Measurements from ENCODE around the gene RAB5IF. TPM values are rescaled to one million over a fixed set of nuclear protein-coding genes. Genes with fewer than 3 reads are reported as not detected.

The RAB5IF gene
- total RNA-seq, 4 donors from 2014 or later: 56.9 to 105 (median 85.1) TPM

DNA sequence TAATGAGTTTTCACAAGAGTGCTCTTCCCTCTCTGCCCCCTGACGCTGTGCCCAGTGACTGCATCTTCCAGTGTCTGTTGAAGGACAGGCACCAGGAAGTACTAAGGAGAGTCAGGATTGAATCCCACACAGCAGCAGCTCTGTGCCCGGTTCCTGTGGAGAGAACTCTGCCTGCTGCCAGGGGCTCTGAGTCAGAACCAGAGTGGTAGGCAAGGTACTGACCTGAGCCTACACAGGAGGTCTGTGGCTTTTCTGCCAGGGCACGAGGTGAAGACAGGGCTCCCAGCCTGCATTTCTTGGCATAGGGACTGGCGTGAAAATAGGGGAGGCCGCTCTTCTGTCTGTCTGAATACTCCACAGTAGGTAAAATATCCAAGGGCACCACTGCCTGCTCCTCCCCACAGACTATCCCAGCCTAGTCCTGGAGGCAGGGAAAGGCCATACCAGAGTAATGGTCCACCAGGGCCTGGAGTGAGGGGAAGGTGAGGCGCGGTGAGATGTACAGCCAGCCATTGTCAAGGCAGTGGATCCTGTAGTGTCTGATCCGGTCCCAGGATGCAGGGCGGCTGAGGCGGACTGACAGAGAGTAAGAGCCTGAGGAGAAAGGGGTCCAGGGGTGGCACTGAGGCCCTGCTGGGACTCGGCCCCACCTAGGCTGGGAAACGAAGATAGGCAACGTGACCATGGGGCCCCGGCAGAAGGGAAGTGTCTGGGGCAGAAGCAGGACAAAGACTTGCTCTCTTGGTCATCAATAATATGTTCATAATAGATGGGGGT, 9.4 kb downstream of the RAB5IF start:
- DNase-seq: no peak
- no peak for TF ChIP-seq POLR2A (IDR thresholded peaks at IDR 0.05)
- TF ChIP-seq, protein P1, sequence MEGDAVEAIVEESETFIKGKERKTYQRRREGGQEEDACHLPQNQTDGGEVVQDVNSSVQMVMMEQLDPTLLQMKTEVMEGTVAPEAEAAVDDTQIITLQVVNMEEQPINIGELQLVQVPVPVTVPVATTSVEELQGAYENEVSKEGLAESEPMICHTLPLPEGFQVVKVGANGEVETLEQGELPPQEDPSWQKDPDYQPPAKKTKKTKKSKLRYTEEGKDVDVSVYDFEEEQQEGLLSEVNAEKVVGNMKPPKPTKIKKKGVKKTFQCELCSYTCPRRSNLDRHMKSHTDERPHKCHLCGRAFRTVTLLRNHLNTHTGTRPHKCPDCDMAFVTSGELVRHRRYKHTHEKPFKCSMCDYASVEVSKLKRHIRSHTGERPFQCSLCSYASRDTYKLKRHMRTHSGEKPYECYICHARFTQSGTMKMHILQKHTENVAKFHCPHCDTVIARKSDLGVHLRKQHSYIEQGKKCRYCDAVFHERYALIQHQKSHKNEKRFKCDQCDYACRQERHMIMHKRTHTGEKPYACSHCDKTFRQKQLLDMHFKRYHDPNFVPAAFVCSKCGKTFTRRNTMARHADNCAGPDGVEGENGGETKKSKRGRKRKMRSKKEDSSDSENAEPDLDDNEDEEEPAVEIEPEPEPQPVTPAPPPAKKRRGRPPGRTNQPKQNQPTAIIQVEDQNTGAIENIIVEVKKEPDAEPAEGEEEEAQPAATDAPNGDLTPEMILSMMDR (IDR thresholded peaks at IDR 0.05): no peak
- Histone ChIP-seq H3K36me3 (peaks cover 26 to 45% of the 10 kb centered on the region in 2 donors), H3K4me3 (replicated peaks in 1 of 3) (no peak overlapping the region), H3K27me3 (no peaks in the 10 kb centered on the region), H3K4me1 (no peaks in the 10 kb centered on the region), H3K27ac (no peak overlapping the region), H3K9me3 (no peaks in the 10 kb centered on the region)
- intact Hi-C loops (cut with DNase I): no loop called here
- WGBS, 2 donors: 84 to 93% methylated on average over 14 of the region's 14 CpGs

DNA sequence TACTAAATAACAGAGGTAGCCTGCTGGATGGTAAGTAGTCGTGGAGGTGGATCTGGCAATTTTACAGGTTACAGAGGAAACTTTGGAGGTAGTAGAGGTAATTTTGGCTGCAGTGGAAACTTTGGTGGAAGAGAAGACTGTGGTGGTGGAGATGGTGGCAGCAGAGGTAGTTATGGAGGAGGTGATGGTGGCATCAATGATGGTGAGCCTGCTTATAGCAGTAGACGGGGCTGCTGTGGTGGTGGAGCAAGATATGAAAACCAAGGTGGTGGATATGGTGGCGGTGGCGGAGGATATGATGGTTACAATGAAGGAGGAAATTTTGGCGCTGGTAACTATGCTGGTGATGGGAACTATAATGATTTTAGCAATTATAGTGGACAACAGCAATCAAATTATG, 15.3 kb downstream of the RAB5IF start:
- Histone ChIP-seq H3K36me3 (no peaks in the 10 kb centered on the region), H3K4me3 (replicated peaks in 1 of 3) (no peak overlapping the region), H3K9me3 (no peaks in the 10 kb centered on the region), H3K4me1 (no peaks in the 10 kb centered on the region), H3K27ac (no peak overlapping the region), H3K27me3 (no peaks in the 10 kb centered on the region)
- intact Hi-C loops (cut with DNase I): no loop called here
- no peak for DNase-seq
- TF ChIP-seq POLR2A (IDR thresholded peaks at IDR 0.05): no peak
- TF ChIP-seq, protein P1 (IDR thresholded peaks at IDR 0.05): no peak
- 94 to 96% methylated on average over 5 of the region's 5 CpGs for WGBS, 2 donors

DNA sequence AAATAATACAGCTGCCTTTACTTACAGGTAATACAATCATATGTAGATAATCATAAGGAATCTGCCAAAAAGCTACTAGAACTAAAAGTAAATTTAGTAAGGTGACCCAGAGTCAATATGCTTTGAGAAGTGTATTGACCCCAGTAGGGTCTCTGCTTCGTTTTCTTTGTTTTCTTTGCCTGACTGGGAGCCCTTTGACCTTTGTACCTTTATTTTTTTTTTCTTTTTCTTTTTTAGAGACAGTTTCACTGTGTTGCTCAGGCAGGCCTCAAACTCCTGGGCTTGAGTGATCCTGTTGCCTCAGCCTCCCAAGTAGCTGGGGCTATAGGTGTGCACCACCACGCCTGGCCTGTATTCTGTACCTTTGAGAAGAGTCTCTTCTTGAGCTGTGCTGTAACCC, 17.9 kb downstream of the RAB5IF start:
- intact Hi-C loops (cut with DNase I): no loop called here
- no peaks in the 10 kb centered on the region for H3K36me3 ChIP-seq
- no peak for TF ChIP-seq POLR2A (IDR thresholded peaks at IDR 0.05)
- TF ChIP-seq, protein P1 (IDR thresholded peaks at IDR 0.05): no peak
- H3K27ac ChIP-seq: no peak overlapping the region
- H3K4me3 ChIP-seq (replicated peaks in 1 of 3): no peak overlapping the region
- H3K4me1 ChIP-seq: no peaks in the 10 kb centered on the region
- no peaks in the 10 kb centered on the region for H3K27me3 ChIP-seq
- no peak for DNase-seq
- 85% methylated on average over 2 of the region's 2 CpGs for WGBS, 2 donors
- no peaks in the 10 kb centered on the region for H3K9me3 ChIP-seq

DNA sequence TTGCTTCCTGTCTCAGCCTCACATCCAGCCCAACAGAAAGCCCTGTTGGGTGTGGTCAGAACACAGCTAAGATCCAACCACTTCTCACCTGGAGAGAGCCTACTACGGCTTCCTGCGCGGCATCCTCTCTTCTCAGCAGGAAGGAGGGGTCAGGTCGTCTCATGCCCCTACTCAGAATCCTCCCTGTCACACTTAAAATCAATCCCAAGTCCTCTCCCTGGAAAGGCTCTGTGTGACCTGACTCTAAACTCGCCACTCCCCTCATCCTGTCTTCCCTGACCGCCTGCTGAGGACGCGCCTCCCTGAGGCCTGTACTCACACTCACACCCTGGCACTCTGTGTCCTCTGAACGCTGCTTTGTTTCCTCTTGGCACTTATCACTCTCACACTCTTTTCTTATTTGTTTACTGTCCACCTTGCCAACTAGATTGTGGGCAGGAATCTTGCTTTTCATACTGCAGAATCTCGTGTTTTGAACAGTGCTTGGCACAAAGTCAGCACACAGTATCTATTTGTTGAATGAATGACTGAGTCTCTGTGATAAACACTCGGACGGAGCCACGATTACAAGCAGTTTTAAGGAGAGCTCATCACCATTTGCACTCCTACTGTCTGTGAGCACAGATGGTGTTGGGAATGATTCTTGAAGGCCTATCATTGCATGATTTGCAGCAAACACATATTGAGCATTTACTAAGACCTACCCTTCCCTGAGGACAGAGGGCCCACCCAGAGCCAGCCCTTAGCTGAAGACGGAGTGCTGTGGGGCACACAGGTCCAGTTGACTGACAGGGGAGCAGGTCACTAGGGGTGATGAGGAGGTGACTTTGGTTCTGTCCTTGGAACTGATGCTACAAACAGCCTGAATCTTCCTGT, 18.7 kb downstream of the RAB5IF start:
- Histone ChIP-seq H3K27me3 (no peaks in the 10 kb centered on the region), H3K27ac (no peak overlapping the region), H3K4me1 (no peaks in the 10 kb centered on the region), H3K36me3 (no peaks in the 10 kb centered on the region), H3K4me3 (replicated peaks in 1 of 3) (no peak overlapping the region), H3K9me3 (no peaks in the 10 kb centered on the region)
- intact Hi-C loops (cut with DNase I): no loop called here
- no peak for TF ChIP-seq POLR2A (IDR thresholded peaks at IDR 0.05)
- TF ChIP-seq, protein P1 (IDR thresholded peaks at IDR 0.05): no peak
- DNase-seq: no peak
- 64 to 65% methylated on average over 14 of the region's 14 CpGs for WGBS, 2 donors

DNA sequence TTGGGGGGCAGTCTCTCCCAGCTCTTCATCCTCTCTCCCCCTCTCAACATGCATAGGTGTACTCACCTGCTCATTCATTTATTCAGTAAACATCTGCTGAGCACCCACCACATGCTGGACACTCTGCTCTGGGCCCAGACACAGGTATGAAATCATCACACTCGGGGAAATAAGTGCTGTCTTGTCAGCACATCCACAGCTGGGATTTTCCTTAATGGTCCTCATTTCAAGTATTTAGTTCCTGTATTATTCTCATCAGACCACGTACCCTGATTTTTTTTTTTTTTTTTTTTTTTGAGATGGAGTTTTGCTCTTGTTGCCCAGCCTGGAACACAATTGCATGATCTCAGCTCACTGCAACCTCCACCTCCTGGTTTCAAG, 19.4 kb downstream of the RAB5IF start:
- Histone ChIP-seq H3K27ac (no peak overlapping the region), H3K36me3 (no peaks in the 10 kb centered on the region), H3K9me3 (no peaks in the 10 kb centered on the region), H3K4me1 (no peaks in the 10 kb centered on the region), H3K4me3 (replicated peaks in 1 of 3) (no peak overlapping the region), H3K27me3 (no peaks in the 10 kb centered on the region)
- DNase-seq: no peak
- intact Hi-C loops (cut with DNase I): no loop called here
- TF ChIP-seq POLR2A (IDR thresholded peaks at IDR 0.05): no peak
- TF ChIP-seq, protein P1 (IDR thresholded peaks at IDR 0.05): no peak
- 77 to 79% methylated on average over 2 of the region's 2 CpGs for whole genome bisulfite sequencing, 2 donors

Measured in thyroid gland (tissue), 4 donors.